Bronchial epithelial cell (primary cell): Measurements from ENCODE around the gene SNX5. TPM values are rescaled to one million over a fixed set of nuclear protein-coding genes. Genes with fewer than 3 reads are reported as not detected.

Experiments used
- DNase-seq: peaks from one replicate; pipeline ENCODE4 v3.0.0-alpha.2; 2010; ENCODE audit warnings: low read depth
- FAIRE-seq: peaks from 2 replicates; lab custom pipeline; 2011; peaks lifted over from hg19 to GRCh38; lab: Jason Lieb, UNC
- H3K27me3 ChIP-seq: 2 replicates; pipeline ENCODE4 v1.5.1; 2011; ENCODE audit warnings: low read length; ENCODE audit not compliant: control insufficient read depth, insufficient read depth
- H3K36me3 ChIP-seq: 2 replicates; pipeline ENCODE4 v1.5.1; 2011; ENCODE audit warnings: low read length; ENCODE audit not compliant: control insufficient read depth, insufficient read depth
- H3K4me3 ChIP-seq: 2 replicates; pipeline ENCODE4 v1.5.1; 2011; ENCODE audit warnings: mild to moderate bottlenecking, low read depth, low read length, control low read depth
- CTCF ChIP-seq: IDR thresholded peaks from 2 replicates; pipeline ENCODE4 v1.5.1; 2011; ENCODE audit warnings: mild to moderate bottlenecking, moderate library complexity, low read length, control low read depth, inconsistent platforms; ENCODE audit not compliant: insufficient read depth, severe bottlenecking
- total RNA-seq: library from RNA; depleted of rRNA; stranded (reverse); fragments of >200 nt; gene quantifications from 2 replicates; pipeline ENCODE4 v1.2.1, GENCODE V29; 2014

Gene SNX5
- total RNA-seq, 1 donor from 2014 or later = 152 TPM

GRCh38 chr20:18005170-18005989, 36.8 kb upstream of the SNX5 start:
- H3K4me3 ChIP-seq = no peak overlapping the region
- FAIRE-seq (no peak), DNase-seq (no peak)
- no peaks in the 10 kb centered on the region for H3K36me3 ChIP-seq
- no peaks in the 10 kb centered on the region for H3K27me3 ChIP-seq
- TF ChIP-seq CTCF = no peak

GRCh38 chr20:18004384-18005031, 35.9 kb upstream of the SNX5 start:
- Histone ChIP-seq H3K36me3 (no peaks in the 10 kb centered on the region), H3K4me3 (no peak overlapping the region), H3K27me3 (no peaks in the 10 kb centered on the region)
- DNase-seq (no peak), FAIRE-seq (no peak)
- TF ChIP-seq CTCF = no peak

GRCh38 chr20:18003897-18004296, 35.3 kb upstream of the SNX5 start:
- Histone ChIP-seq H3K36me3 (no peaks in the 10 kb centered on the region), H3K27me3 (no peaks in the 10 kb centered on the region), H3K4me3 (no peak overlapping the region)
- FAIRE-seq (no peak), DNase-seq (no peak)
- no peak for TF ChIP-seq CTCF

DNA sequence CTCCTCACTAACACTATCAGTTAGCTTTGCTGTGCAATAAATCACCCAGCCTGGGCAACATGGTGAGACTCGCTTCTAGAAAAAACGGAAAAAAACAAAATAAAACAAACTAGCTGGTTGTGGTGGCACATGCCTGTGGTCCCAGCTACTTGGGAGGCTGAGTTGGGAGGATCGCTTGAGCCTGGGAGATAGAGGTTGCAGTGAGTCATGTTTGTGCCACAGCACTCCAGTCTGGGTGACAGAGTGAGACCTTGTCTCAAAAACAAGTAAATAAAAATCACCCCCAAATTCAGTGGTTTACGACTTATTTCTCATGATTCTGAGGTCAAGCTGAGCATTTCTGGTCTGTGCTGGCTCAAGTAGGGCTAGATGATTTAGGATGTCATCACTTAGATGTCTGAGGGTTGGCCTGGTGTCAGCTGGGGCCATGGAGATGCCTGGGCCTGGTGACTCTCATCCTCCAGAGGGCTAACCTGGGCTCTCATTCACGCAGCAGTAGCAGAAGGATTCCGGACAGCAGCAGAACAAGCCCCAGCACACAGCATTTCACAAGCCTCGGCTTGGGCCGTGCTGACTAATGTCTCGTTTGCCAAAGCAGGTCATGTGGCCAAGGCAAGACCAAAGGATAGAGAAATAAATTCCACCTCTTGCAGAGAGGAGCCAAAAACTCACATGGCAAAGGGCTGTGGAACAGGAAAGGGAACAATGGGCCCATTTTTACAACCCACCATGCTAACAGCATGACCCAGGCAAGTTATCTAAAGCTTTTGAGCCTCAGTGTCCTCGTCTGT, 32.7 kb upstream of the SNX5 start:
- DNase-seq (peak; percentile 97), FAIRE-seq (peak; percentile 85)
- TF ChIP-seq CTCF = no peak
- Histone ChIP-seq H3K4me3 (no peak overlapping the region), H3K36me3 (no peaks in the 10 kb centered on the region), H3K27me3 (no peaks in the 10 kb centered on the region)

DNA sequence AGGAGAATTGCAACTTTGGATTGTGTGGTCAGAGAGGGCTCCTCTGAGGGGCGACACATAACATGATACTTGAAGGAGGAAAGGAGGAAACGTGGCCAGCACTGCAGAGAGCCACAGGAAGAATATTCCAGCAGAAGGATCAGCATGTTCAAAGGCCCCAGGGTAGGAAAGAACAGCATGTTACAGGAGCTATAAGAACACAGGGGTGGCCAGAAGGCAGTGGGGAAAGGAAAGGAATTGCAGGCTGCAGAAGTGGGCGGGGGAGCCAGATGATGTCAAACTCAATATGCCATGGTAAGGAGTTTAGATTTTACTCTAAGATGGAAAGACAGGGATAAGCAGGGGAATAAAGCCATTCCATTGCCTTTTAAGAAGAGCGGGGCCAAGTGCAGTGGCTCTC, 31.0 kb upstream of the SNX5 start:
- Histone ChIP-seq H3K27me3 (no peaks in the 10 kb centered on the region), H3K36me3 (no peaks in the 10 kb centered on the region), H3K4me3 (no peak overlapping the region)
- DNase-seq (no peak), FAIRE-seq (no peak)
- no peak for TF ChIP-seq CTCF
